ENCODE results near the gene RAB13. TPM values are rescaled to one million over a fixed set of nuclear protein-coding genes. Genes with fewer than 3 reads are reported as not detected.

The RAB13 gene
- total RNA-seq, 1 experiment from 2014 or later, result 18.3 TPM

DNA sequence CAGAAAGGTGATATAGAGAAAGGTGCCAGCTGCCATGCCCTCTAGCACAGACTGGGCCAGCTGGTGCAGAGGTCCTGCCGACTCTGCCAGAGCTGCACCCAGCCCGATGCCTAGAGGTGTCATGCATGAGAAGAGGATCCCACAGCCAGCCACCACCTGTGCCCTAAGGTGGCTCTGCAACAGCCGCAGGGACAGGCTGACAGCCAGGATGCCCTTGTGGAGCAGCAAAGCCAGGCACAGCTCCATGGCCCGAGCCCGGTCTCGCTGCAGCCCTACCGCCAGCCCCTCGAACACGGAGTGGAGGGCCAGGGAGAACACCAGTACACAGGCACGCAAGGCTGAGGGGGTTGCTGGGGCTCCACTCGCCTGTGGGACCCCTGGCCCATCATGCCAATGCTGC is 25.9 kb downstream of the RAB13 start:
- DNase-seq (ENCODE audit: low read depth), result no peak
- in situ Hi-C loops (cut with HindIII; ENCODE audit: low pct_unique_long_range_greater_than_20kb, low sequenced_read_pairs), result no loop called here

DNA sequence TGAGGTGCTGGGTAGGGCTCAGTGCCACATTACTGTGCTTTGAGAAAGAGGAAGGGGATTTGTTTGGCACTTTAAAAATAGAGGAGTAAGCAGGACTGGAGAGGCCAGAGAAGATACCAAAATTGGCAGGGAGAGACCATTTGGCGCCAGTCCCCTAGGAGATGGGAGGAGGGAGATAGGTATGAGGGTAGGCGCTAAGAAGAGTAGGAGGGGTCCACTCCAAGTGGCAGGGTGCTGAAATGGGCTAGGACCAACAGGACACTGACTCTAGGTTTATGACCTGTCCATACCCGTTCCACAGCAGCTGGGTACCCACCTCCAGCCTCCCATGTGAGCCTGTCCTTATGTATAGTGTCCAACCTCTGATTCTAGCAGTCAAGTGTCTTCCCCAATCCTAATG is 26.7 kb downstream of the RAB13 start:
- in situ Hi-C loops (cut with HindIII; ENCODE audit: low pct_unique_long_range_greater_than_20kb, low sequenced_read_pairs), result no loop called here
- DNase-seq (ENCODE audit: low read depth), result no peak

DNA sequence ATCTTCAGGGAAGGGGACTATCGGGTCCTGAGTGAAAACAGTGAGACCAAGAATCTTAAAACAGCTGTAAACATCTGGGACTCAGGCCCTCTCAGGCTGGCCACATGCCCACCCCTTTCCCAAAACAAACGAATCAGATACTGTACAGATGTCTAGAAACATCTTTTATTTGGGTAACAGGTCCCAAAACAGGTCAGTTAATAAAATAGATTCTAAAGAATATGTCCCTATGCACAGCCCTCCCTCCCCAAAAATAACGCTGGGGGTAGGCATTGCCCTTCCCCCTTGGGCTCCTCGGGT is 27.2 kb downstream of the RAB13 start:
- no peak for DNase-seq (ENCODE audit: low read depth)
- in situ Hi-C loops (cut with HindIII; ENCODE audit: low pct_unique_long_range_greater_than_20kb, low sequenced_read_pairs), result no loop called here

DNA sequence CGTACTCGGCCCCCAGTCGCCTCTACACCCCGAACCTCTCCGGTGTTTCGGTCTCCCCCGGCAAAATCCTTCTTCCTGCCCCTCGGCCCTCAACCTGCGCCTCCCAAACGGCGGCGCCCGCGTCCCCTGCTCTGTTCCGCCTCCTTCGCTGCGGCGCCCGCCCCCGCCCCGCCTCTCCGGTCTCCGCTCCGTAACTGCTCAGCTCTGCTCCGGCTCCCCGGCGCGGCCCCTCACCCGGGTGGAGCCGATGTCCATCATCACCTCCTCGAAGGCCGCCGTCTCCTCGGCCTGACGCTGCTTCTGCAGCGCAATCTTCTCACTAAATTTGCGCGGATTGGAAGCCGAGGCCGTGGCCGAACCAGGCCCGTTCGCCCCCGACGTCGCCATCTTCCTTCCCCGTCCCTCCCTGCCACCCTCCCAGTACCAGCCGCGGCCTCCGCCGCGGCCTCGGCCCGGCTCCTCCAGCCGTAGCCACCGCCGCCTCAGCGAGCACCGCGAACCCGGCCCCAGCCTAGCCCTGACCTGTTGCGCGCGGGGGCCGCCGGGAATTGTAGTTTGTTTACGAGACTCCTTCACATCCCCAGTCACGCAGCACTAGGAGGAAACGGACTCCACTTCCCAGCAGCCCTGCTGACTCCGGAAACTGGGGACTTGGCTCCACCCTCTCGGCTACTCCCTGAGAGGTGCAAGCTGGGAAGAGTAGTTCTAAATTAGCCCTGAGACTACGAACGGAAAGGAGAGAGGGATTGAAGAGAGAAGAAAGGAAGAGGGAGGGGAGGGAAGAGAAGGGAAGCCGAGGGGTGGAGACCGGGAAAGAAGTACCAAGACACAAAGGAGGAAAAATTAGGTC is 27.8 kb downstream of the RAB13 start, which contains the start of gene CRTC2:
Gene CRTC2 (minus strand): TSS at position 502 of the 850 bp plus-strand sequence. CDS start 115 bp downstream, at position 387.
- in situ Hi-C loops (cut with HindIII; ENCODE audit: low pct_unique_long_range_greater_than_20kb, low sequenced_read_pairs), result no loop called here
- DNase-seq (ENCODE audit: low read depth), result peak; percentile 97

DNA sequence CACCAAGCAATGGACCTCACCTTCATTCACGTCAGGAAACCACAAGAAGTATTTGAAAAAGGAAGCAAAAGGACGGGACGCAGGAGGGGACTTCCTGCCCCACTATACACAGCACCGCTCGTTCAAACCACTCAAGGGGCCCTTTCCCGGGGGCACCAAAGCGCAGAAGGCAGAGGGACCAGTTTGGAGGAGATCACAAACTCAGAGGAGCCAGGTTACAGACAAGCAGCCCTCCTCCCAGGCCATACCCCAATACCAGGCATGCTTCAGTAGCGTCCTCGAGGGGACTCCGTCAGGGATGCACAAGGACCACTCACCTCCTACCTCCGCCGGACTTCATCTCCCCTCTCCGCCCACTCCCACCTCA is 28.4 kb downstream of the RAB13 start:
- in situ Hi-C loops (cut with HindIII; ENCODE audit: low pct_unique_long_range_greater_than_20kb, low sequenced_read_pairs), result no loop called here
- DNase-seq (ENCODE audit: low read depth), result no peak

DNA sequence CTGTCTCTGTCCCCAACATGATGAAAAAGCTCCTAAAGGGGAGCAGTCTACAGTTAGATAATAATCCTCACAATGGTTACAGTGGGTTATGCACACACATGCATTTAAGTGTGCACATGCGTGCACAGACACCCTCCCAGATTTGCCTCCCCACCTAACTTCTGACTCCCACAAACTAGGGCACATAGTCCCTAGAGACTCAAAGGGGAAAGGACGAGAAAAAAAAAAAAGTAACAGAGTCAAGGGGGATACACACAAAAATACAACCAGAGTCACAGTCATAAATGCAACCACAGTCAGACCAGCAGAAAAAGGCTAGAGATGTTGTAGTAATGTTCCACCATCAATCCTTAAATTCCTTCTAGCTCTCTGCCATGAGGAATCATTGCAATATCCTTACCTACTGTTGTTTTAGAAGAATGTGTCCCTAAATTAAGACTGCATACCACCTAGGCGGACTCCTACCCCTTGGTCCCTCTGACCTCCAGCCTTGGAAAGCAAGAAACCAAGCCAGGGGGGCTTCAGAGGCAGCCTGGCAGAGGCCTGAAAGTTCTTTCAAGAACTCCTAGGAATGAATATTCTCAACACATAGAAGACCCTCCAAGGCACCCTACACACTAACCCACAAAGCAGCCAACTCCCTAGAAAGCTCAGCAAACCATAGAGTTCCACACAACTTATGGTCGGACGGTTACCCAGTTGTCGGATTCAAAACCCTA is 29.0 kb downstream of the RAB13 start:
- DNase-seq (ENCODE audit: low read depth), result no peak
- in situ Hi-C loops (cut with HindIII; ENCODE audit: low pct_unique_long_range_greater_than_20kb, low sequenced_read_pairs), result no loop called here

DNA sequence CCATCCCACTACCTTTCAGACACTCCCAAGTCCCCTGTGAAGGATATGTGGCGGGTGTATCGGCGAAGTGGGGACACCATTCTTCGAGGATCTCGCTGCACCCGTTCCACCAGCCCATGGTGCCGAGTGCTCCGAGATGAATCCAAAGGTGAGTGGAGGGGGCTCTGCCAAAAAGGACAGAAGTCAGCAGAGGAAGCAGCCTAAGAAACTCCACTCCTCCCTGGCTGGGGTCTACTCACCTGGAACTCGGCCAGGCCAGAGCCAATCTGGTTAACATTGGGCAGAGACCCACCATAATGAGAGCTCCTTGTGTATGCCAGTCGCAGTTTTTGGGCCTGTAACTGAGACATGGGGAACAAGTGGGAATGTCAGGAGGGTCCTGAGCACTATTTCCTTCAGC is 31.3 kb downstream of the RAB13 start:
- in situ Hi-C loops (cut with HindIII; ENCODE audit: low pct_unique_long_range_greater_than_20kb, low sequenced_read_pairs), result no loop called here
- DNase-seq (ENCODE audit: low read depth), result no peak

DNA sequence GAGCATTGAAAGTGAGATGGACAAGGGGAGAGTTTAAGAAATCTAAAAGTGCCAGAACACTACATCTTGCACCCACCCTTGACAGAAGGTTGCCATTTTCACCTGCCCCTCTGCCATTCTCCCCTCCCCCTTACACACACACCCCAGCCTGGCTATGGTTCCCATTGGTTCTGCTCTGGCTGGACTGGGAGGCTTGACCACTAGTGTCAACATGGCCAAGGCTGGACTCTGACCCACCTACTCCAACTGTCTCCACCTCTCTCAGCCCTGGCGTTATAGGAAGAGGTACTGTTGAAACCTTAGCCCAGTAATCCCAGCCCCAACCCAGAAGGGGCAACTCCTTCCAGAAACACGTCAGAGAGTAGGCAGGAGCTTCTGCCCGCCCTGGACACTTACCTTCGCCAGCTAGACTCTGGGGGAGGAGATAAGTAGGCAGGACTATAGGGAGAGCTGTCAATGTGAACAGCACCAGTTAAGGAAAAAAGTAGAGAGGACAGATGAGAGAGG is 32.2 kb downstream of the RAB13 start:
- in situ Hi-C loops (cut with HindIII; ENCODE audit: low pct_unique_long_range_greater_than_20kb, low sequenced_read_pairs), result no loop called here
- no peak for DNase-seq (ENCODE audit: low read depth)

DNA sequence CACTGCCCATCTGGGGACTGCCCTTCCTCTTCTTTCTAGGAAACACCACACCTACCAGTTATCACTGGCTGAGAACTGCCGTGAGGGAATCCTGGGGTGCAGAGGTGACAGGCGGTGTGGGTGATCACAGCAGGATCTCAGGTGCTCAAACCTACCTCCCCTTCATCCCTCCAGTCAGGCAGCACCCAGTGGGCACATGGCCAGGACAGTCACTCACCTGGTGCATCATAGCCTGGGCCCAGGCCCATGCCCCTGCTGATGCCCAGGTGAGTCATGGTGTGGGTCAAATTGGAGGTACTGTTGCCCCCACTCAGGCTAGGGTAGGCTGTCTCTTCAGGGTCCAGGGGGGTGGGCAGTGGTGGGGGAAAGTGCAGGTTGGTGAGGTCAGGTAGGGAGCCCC is 34.3 kb downstream of the RAB13 start:
- no peak for DNase-seq (ENCODE audit: low read depth)
- in situ Hi-C loops (cut with HindIII; ENCODE audit: low pct_unique_long_range_greater_than_20kb, low sequenced_read_pairs), result no loop called here

DNA sequence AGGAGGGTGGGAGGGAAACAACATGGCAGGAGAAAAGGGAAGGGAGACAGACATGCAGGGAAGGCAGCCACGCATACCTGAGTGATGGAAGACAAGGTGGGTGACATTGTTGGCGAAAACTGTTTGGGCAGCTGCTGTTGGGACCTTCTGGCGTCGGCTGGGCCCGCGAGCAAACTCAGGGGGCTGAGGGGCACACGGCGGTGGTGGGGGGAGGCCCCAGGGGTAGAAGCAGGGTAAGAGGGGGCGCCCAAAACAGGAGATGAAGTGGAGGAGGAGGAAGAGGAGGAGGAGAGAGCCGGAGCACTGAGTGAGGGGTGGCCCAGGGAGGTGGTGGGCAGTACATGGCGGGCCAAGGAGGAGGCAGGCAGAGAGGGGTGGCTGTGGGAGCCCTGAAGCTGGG is 35.0 kb downstream of the RAB13 start:
- in situ Hi-C loops (cut with HindIII; ENCODE audit: low pct_unique_long_range_greater_than_20kb, low sequenced_read_pairs), result no loop called here
- DNase-seq (ENCODE audit: low read depth), result no peak

DNA sequence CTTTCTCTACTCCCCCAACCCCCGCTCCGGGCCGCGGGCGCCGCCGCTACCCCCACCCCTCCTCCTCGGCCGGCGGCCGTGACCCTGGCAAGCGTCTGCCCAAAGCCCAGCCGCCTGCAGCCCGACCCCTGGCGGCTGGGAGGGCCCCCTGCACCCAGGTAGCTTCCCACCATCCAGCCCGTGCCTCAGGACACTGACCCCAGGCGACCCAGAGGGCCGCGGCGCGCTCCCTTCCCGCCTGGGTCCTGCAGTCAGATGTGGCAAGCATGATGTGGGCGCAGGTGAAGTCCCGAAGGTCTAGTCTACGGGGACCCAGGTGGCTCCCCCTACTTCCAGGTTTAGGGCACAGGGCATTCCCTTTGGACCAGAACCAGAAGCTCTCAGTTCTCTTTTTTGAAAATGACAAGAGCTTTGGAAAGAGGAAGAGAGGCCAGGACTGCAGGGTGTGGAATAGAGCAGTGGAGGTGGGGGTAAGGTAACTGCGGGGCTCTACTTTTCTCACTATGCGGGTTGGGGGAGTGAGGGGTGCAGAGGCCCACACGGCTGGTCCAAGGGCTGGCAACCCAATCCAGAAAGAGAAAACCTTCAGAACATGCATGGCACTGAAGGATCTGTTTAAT is 39.4 kb downstream of the RAB13 start, which contains the start of gene DENND4B:
Gene DENND4B (minus strand): TSS at position 97 of the 620 bp plus-strand sequence. CDS start 2,344 bp downstream, outside the sequence.
- peak; percentile 73 for DNase-seq (ENCODE audit: low read depth)
- in situ Hi-C loops (cut with HindIII; ENCODE audit: low pct_unique_long_range_greater_than_20kb, low sequenced_read_pairs), result no loop called here

DNA sequence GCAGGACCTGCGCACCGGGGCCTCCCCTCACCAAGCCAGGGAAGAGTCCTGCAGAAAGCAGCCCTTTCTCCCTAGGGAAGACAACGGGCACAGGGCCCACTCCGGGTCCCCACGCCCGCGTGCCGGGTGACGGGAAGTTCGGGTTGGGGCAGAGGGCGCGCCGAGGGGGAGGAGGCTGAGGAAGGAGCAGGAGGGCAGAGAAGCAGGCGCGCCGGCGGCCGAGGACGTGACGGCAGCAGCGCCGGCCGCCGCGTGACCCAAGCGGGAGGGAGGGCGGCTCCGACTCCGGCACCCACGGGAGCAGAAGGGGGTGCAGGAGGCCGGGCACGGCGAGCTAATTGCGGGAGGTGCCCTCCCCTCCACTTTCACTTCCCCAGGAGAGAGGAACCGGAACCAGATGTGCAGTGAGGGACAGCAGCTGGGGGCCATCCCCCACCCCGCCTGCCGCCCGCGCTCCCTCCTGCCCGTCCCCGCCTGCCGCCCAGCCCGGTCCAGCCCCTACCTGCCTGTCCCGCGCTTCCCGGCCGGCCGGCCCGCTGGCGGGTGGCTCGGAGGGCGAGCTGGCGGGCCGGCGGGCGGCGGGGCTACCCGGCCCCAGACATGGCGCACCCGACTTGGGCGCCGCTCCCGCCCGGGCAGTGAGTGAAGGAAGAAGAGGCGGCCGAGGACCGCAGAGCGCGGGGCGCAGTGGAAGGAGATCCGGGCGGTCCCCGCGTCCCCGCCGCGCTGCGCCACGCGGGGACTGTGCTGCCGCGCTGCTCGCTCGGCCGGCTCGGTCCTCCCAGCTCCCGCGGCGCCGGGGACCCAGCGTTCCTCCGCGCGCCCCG is 40.1 kb downstream of the RAB13 start:
- in situ Hi-C loops (cut with HindIII; ENCODE audit: low pct_unique_long_range_greater_than_20kb, low sequenced_read_pairs), result no loop called here
- peak; percentile 83 for DNase-seq (ENCODE audit: low read depth)

DNA sequence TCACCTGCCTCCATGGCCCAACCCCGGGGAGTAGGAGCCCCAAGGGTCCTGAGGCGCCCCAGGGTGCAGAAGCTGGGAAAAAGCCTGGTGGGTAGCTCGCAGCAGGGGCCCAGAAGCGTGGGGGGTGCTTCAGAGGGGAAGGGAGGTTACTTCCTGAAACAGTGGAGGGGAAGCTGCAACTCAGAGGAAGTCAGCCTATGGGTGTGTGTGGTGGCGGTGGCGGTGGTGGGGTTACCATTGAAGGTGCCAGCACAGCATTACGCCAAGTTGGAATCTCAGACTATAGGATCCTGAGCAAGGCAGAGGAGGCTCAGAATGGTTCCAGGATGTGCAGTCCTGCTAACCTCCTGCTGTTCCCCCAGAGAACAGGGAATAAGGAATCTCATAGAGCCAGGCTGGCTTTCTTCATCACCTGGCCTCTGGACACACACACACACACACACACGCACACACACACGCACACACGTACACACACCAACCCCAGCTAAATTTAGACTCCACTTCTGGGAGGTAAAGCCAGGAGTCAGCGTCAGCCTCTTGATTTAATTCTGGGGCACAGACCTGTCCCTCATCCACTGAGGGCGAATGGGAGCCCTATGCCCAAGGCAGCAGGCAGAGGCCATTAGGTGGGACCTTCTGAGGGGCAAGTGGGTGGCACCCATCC is 40.9 kb downstream of the RAB13 start:
- no peak for DNase-seq (ENCODE audit: low read depth)
- in situ Hi-C loops (cut with HindIII; ENCODE audit: low pct_unique_long_range_greater_than_20kb, low sequenced_read_pairs), result no loop called here

DNA sequence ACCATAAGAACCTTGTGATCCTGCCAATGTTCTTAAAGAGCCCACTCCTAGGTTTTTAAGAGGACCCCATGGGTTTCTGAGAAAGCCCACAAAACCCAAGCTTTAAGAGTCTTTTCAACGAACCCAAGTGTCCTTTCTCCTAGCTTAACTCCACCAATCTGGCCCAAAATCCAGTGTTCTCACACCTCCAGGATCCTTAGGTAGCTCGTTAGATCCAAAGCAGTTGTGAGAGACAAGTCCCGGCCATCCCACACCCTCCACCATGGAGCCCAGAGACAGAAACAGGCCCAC is 41.4 kb downstream of the RAB13 start:
- in situ Hi-C loops (cut with HindIII; ENCODE audit: low pct_unique_long_range_greater_than_20kb, low sequenced_read_pairs), result no loop called here
- DNase-seq (ENCODE audit: low read depth), result no peak

DNA sequence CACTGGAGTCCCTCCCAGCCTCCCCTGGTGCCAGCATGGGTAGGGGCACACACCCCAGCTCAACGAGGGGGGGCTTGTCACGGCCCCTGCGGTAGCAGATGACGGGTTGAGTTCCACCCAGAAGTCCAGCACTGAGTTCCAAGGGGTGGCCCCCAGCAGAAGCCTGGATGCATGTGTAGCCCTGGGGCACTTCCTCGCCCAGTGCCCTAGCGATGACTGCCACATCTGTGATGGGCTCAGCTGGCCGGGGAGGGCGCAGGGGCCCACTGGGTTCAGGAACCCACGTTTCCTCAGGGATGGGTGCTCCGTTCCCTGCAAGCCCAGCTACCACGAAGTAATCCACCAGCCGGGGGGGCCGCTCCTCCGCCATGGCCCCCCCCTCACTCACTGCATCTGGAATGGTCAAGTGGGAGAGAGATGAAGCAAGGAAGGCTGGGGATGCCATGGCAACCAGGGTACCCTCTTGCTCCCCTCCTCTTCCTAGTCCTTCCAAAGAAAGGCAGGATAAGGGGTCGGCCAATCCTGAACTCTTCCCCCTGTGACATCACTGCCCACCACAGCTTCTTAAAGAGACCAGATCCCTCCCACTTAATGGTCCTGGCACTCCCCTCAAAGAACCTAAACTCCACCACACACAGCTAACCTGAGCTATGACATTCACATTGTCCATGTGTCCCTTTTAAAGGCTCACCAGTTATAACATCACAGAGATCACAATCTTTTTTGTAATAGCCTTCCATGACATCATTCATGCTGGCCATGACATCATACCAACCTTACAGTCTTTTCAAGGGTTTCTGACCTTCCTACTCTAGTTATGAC is 41.9 kb downstream of the RAB13 start:
- in situ Hi-C loops (cut with HindIII; ENCODE audit: low pct_unique_long_range_greater_than_20kb, low sequenced_read_pairs), result no loop called here
- no peak for DNase-seq (ENCODE audit: low read depth)

DNA sequence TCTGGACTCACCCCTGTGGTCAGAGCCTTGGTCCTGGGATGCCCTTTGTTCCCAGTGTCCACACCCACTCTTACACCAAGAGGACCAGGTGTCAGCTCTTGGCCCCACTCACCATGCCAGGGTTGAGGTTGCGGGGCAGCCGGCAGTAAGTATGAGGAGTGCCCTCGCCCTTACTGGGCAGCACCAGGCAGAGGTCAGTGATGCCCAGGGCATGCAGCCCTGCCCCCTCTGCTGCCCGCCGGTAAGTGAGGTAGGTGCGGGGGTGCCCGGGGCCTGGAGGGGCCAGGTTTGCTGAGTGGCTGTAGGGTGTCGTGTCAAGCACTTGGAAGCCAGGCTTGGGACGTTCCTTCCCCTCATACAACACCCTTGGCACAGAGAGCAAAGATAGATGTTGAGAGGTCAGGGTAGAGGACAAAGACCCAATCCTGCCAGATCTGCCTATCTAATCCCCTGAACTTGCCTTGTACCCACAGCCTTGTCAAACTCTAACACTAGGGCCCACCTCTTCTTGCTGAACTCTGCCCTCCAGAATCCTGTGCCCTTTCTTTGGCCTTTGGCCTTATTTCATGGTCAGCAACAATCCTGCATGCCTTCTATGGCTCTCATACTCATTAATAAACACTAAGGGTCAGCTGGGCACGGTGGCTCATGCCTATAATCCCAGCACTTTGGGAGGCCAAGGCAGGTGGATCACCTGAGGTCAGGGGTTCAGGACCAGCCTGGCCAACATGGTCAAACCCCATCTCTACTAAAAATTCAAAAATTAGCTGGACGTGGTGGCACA is 43.2 kb downstream of the RAB13 start:
- no peak for DNase-seq (ENCODE audit: low read depth)
- in situ Hi-C loops (cut with HindIII; ENCODE audit: low pct_unique_long_range_greater_than_20kb, low sequenced_read_pairs), result no loop called here
